Measurements from ENCODE around the gene ABITRAM.
"Not testable (repeated sequence)": the region's sequence is repeated elsewhere in the genome, so short reads cannot be mapped to it uniquely, and the experiment has no call there.

The ABITRAM gene

DNA sequence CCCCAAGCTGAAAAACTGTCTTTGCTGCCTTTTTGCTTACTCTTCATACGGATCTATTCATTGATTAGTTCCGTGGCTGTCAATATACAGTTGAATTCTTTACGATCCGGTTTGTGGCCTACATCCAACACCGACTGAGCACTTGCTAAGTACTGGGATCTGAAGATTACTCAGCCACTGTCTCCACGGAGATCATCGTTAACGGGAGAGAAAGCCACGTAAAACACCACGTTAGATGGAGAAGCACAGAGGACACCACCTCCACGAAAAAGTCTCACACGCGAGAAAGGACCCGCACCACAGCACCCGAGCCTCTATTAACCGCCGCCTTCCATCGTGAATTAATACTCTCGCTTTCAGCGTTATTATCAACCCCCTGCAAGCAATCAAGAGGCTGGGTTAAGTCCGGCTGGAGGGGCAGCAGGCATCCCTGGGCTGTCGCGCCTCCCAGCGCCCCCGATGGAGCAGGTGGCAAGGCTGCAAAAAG lies 926 bp upstream of the ABITRAM start:
- peak in 1 of 2 experiments; percentile 14 for DNase-seq

GRCh38 chr9:108933718-108934322 lies 380 bp upstream of the ABITRAM start, which contains the start of gene ELP1:
ELP1 (minus strand) TSS chr9:108934124; CDS start chr9:108931146, 2,978 bp downstream.
- peak; percentile 90 to 94 for DNase-seq

DNA sequence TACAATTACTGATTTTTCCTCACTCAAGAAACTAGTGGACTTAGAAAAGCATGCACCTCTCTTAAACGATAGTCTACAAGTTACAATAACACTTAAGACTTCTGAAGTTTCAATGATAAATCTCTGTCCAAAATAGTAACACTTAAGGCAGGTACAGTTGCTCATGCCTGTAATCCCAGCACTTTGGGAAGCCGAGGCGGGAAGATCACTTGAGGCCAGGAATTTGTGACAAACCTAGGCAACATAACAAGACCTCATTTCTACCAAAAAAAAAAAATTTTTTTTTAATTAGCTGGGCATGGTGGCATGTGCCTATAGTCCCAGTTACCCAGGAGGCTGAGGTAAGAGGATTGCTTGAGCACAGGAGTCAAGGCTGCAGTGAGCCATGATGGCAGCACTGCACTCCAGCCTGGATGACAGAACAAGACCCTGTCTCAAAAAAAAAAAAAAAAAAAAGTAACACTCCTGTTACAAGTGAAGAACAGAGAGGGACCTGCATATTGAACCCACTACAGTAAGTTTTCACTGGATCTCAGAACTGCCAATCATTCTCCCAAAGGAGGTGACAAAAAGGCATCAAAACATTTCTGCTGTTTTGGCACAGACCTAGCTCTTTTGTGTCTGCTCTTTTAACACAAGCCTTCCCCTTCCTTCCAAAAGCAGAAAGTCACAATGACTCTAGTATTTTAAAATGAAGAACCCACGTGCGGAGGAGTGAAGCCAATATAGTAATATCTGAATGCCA lies 3.5 kb downstream of the ABITRAM start:
- DNase-seq = no peak

DNA sequence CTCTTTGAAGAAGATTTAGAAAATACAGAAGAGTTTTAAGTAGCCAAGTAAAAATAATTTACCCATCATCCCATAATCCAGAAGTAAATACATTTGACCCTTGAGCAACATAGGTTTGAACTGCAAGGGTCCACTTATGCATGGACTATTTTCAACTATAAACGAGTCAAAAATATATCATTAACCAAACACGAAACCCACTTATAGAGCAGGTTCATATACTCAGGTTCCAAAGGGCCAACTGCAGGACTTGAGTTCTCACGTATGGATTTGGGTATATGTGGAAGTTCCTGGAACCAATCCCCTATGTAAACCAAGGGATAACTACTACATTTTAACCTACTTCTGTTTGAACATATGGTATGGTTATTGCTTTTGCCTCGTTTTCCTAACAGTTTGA lies 5.8 kb downstream of the ABITRAM start:
- DNase-seq = no peak

DNA sequence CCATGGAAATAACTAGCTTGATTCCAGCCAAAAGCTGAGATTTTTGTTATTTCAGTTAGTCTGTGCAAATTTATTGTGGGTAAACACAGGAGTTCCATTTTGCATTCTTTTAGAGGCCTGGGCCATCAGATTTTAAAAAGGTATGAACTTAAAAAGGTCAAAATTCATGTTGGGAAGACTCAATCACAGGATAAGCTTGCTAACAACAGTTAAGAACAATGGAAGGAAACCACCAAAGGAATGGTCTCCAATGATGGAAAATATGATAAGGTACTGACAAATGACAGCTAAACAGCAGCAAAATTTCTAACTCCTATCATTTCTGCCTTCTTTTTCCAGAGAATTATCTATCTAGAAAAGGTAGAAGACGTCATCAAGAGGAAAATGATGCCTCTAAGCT lies 16.0 kb downstream of the ABITRAM start:
- no peak for DNase-seq

DNA sequence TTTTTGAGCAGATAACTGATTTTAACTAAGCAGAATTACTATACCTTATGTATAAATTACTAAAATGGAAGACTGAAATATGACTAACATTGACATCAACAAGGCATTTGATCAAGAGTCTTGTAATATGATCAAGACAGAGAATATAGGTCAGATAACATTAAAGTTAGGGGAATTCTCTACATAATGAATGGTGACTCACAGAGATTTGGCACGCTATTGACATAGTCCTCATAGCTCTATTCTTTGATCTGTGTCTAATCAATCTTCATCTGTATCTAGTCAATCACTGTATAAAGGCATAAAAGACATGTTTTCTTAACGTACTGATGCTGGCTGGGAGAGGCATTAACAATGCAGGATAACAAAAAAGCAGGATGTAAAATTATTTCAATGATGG lies 17.4 kb downstream of the ABITRAM start:
- no peak for DNase-seq

- DNase-seq = peak; percentile 49 to 56
Observed at GRCh38 chr9:108953983-108954574, 19.9 kb downstream of the ABITRAM start.

DNA sequence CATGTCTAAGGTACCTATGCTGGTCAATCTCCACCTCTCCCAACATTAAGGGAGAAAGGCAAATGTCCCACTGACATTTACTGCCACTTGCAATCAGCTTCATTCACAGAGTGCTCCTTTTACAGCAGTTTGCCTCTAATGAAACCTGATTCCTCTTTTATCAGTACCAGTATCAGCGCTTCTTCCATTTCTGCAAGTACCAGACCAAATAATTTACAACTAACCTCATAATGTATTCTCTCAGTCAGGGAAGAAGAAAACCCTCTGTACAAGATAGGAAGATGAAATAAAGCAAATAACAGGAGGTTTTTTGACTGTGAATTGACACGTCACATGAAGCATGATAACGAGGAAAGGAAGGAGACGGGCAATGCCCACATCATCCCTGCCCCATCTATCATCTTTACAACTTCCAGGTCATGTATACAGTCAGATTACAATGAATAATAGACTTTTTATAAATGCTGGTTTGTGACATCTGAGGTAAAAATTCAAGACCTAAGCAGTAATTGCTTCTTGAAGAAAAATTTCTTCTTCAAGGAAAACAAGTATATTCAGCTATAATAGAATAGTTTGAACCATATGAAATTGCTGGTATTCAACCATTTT lies 21.9 kb downstream of the ABITRAM start:
- peak in 1 of 2 experiments; percentile 12 for DNase-seq

DNA sequence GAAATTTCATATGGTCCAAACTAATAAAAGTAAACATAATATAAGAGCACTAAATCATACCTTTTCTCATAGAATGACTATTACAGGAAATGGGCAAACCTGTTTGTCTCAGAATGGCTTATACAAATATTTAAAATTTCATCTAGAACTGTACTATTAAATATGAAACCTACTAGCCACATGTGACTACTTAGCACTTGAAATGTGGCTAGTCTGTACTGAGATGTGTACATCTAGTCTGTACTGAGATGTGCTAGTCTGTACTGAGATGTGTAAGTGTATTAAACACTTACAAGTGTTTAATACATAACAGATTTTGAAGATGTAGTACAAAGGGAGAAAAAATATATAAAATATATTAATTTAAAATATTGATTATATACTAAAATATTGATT lies 22.4 kb downstream of the ABITRAM start:
- peak in 1 of 2 experiments; percentile 4 for DNase-seq

DNA sequence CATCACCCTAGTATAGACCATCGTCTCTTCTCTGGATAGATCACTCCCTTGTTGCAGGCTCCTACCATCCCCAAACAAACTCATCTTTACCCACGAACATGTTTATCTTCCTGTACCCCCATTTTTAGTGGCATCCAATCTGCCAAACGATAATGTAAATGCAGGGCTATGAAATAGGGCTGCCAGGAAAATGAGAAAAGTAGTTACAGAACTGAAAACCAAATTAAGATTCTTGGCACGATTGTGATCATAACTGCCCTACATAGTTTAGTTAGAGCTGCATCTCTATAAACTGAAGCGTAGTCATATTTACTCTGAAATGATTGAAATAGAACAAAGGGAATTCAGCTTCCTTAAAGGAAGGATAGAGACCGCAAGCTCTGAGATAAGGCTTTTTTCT lies 26.1 kb downstream of the ABITRAM start:
- no peak for DNase-seq

- peak in 1 of 2 experiments; percentile 16 for DNase-seq
Observed at GRCh38 chr9:108961151-108961550, 27.0 kb downstream of the ABITRAM start.

DNA sequence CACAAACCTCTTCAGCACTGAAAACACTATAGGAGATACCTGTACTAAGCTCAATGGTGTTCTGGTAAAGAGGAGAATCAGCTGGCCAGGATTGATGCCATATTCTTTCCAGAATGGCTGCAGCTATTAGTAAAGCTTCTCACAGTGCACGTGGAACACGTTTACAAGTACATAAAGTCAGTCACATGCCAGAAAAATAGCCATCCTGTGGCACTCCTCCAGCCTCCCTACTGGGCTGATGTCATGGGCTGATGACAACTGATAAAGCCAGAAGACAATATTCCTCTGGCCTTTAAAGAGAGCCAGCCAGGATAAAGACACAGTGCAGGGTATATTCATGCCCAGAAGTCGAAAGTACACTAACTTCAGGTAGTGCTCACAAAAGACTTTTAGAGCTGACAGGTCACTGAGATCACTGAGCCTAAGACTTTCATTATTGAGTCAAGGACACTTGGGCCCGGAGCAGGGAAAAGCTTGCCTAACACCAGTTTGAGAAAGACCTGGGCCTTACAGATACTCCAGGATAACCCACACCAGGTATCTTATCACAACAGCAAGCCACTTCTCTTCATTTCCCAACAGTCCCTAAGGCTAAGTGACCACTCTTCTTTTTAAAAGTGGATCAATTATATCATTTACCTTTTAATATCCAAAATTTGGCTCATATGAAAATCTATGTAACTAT lies 29.4 kb downstream of the ABITRAM start:
- DNase-seq = peak in 1 of 2 experiments; percentile 5

GRCh38 chr9:108967916-108968315 lies 33.7 kb downstream of the ABITRAM start:
- DNase-seq = no peak

DNA sequence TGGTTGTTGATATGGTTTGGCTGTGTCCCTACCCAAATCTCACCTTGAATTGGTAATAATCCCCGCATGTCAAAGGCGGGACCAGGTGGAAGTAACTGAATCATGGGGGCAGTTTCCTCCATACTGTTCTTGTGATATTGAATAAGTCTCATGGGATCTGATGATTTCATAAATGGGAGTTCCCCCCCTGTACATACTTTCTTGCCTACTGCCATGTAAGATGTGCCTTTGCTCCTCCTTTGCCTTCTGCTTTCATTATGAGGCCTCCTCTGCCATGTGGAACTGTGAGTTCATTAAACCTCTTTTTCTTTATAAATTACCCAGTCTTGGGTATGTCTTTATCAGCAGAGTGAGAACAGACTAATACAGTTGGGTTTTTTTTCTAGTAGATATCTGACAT lies 37.2 kb downstream of the ABITRAM start:
- not testable (repeated sequence) for DNase-seq

DNA sequence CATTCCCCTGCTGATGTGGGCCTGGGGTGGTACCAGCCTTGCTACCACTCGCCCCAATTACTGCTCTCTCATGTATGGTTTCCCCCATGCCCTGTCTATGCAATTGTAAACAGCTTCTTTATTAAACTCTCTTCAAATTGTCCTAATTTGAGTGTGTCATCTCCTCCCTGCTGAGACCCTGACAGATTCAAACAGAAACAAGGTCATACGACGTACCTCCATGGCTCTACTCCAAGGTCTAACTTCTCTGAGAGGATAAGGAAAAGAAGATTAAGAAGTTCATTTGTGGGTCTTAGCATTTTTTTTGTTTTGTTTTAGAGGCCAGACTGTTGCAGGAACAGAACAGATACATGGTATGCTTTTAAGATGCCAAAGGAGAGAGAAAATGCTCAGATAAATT lies 38.0 kb downstream of the ABITRAM start:
- no peak for DNase-seq

DNA sequence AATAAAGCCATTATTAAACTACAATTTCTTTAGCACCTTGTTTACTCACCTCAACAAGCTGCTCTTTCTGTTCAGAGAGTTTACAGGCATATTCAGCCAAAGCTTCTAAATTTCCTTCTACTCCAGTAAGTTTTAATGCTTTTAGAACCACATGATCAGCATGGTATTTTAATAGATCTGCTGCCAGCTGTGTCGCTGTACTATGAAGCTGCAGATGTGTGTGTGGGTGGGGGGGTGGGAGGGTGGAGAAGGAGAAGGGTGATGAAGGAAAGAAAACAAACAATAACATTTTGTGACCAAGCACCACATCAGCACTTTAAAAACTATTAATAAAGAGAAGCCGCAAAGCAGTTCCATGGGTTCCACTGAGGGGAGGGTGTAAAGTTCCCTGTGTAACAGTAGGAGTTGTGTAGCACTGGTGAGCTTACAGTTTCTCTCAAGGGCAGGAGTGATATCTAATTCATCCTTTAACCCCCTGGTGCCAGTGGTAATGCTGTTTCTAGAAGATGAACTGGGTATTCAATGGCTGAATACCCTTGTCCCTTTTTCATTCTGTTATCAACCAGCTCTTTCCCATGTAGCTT lies 38.5 kb downstream of the ABITRAM start:
- no peak for DNase-seq

GRCh38 chr9:108973895-108974294 lies 39.7 kb downstream of the ABITRAM start:
- DNase-seq = no peak

- no peak for DNase-seq
Observed at GRCh38 chr9:108978205-108978604, 44.0 kb downstream of the ABITRAM start.

GRCh38 chr9:108980893-108981292 lies 46.7 kb downstream of the ABITRAM start:
- DNase-seq = no peak

- no peak for DNase-seq
Observed at GRCh38 chr9:108983885-108984284, 49.7 kb downstream of the ABITRAM start.

All from NCI-H2081 (cell line).